ENCODE measurements around the gene RBMX2.
"Not testable (repeated sequence)": the region's sequence is repeated elsewhere in the genome, so short reads cannot be mapped to it uniquely, and the experiment has no call there.

DNA sequence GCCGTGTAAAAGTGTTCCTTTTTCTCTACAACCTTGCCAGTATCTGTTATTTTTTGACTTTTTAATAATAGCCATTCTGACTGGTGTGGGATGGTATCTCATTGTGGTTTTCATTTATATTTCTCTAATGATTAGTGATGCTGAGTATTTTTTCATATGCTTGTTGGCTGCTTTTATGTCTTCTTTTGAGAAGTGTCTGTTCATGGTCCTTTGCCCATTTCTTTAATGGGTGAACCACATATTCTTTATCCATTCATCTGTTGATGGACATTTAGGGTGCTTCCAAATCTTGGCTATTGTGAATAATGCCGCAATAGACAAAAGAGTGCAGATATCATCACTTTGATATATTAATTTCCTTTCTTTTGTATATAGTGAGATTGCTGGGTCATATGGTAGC, 36.2 kb downstream of the RBMX2 start:
- not testable (repeated sequence) for TF ChIP-seq CTCF (conservative IDR thresholded peaks at IDR 0.05; ENCODE audit: low read depth, low read length); EZH2 (IDR thresholded peaks at IDR 0.05; ENCODE audit: borderline replicate concordance, low read depth, low read length, poor library complexity, severe bottlenecking)
